ENCODE results near the gene FDX2. TPM values are rescaled to one million over a fixed set of nuclear protein-coding genes. Genes with fewer than 3 reads are reported as not detected.

The FDX2 gene
- total RNA-seq, 1 donor from 2014 or later, result 27.4 TPM

- no peaks in the 10 kb centered on the region for H3K9me3 Mint-ChIP-seq (ENCODE audit: unreplicated experiment)
- H3K27ac Mint-ChIP-seq (ENCODE audit: unreplicated experiment), result no peak overlapping the region
- H3K36me3 Mint-ChIP-seq (ENCODE audit: unreplicated experiment), result no peaks in the 10 kb centered on the region
- peak overlapping the region; percentile 95 for H3K4me3 Mint-ChIP-seq (ENCODE audit: unreplicated experiment)
- no peak for DNase-seq (ENCODE audit: extremely low spot score, unreplicated experiment)
- peaks cover 25% of the 10 kb centered on the region for H3K4me1 Mint-ChIP-seq (ENCODE audit: unreplicated experiment)
- TF ChIP-seq CTCF (IDR thresholded peaks at IDR 0.05), result no peak
- H3K27me3 Mint-ChIP-seq (ENCODE audit: unreplicated experiment), result no peaks in the 10 kb centered on the region
These were observed 19.7 kb upstream of the FDX2 start for GRCh38 chr19:10335352-10335985.

GRCh38 chr19:10334588-10335351 is 19.0 kb upstream of the FDX2 start:
- no peak for TF ChIP-seq CTCF (IDR thresholded peaks at IDR 0.05)
- Mint-ChIP-seq H3K4me3 (ENCODE audit: unreplicated experiment) (peak overlapping the region; percentile 95), H3K4me1 (ENCODE audit: unreplicated experiment) (peaks cover 25% of the 10 kb centered on the region), H3K27me3 (ENCODE audit: unreplicated experiment) (no peaks in the 10 kb centered on the region), H3K9me3 (ENCODE audit: unreplicated experiment) (no peaks in the 10 kb centered on the region), H3K27ac (ENCODE audit: unreplicated experiment) (peak overlapping the region; percentile 99), H3K36me3 (ENCODE audit: unreplicated experiment) (peaks cover 3% of the 10 kb centered on the region)
- peak; percentile 97 for DNase-seq (ENCODE audit: extremely low spot score, unreplicated experiment)

GRCh38 chr19:10333758-10334587 is 18.2 kb upstream of the FDX2 start:
- Mint-ChIP-seq H3K27ac (ENCODE audit: unreplicated experiment) (peak overlapping the region; percentile 99), H3K9me3 (ENCODE audit: unreplicated experiment) (no peaks in the 10 kb centered on the region), H3K27me3 (ENCODE audit: unreplicated experiment) (no peaks in the 10 kb centered on the region), H3K4me3 (ENCODE audit: unreplicated experiment) (peak overlapping the region; percentile 95), H3K36me3 (ENCODE audit: unreplicated experiment) (peaks cover 7% of the 10 kb centered on the region), H3K4me1 (ENCODE audit: unreplicated experiment) (peaks cover 25% of the 10 kb centered on the region)
- no peak for DNase-seq (ENCODE audit: extremely low spot score, unreplicated experiment)
- TF ChIP-seq CTCF (IDR thresholded peaks at IDR 0.05), result no peak

GRCh38 chr19:10332965-10333757 is 17.3 kb upstream of the FDX2 start, which contains the start of gene RAVER1:
RAVER1 (minus strand) TSS chr19:10333529; CDS start chr19:10333507, 22 bp downstream.
- no peaks in the 10 kb centered on the region for H3K27me3 Mint-ChIP-seq (ENCODE audit: unreplicated experiment)
- peak; percentile 99 for DNase-seq (ENCODE audit: extremely low spot score, unreplicated experiment)

More at GRCh38 chr19:10332965-10333757, 17.3 kb upstream of the FDX2 start, which contains the start of gene RAVER1:
- Mint-ChIP-seq H3K36me3 (ENCODE audit: unreplicated experiment) (peaks cover 10% of the 10 kb centered on the region), H3K4me1 (ENCODE audit: unreplicated experiment) (peaks cover 25% of the 10 kb centered on the region), H3K9me3 (ENCODE audit: unreplicated experiment) (no peaks in the 10 kb centered on the region), H3K27ac (ENCODE audit: unreplicated experiment) (peak within 1 kb of the TSS; percentile 99), H3K4me3 (ENCODE audit: unreplicated experiment) (peak within 1 kb of the TSS; percentile 95)
- no peak for TF ChIP-seq CTCF (IDR thresholded peaks at IDR 0.05)
